ENCODE data around the gene SHH.

The SHH gene

GRCh38 chr7:155835446-155836215 lies 23.4 kb upstream of the SHH start:
- no peaks in the 10 kb centered on the region for H3K27me3 ChIP-seq (ENCODE audit: low read length)
- H4K20me1 ChIP-seq (ENCODE audit: low read depth, low read length): no peaks in the 10 kb centered on the region
- H3K9me2 ChIP-seq (replicated peaks; ENCODE audit: insufficient read depth, low read length): no peaks in the 10 kb centered on the region
- H3K9me3 ChIP-seq (ENCODE audit: insufficient read depth, low read length): no peaks in the 10 kb centered on the region
- H3K4me2 ChIP-seq (ENCODE audit: low read depth, low read length, poor library complexity, severe bottlenecking): no peak overlapping the region
- no peaks in the 10 kb centered on the region for H3F3A ChIP-seq (ENCODE audit: insufficient read depth)
- H3K36me3 ChIP-seq (ENCODE audit: low read length): no peaks in the 10 kb centered on the region
- TF ChIP-seq EZH2phosphoT487 (conservative IDR thresholded peaks at IDR 0.05; ENCODE audit: low read length): no peak
- TF ChIP-seq CTCF (IDR thresholded peaks at IDR 0.05; ENCODE audit: insufficient read depth, low read length, poor library complexity, severe bottlenecking): no peak
- H3K27ac ChIP-seq (ENCODE audit: low read depth, low read length): no peak overlapping the region
- no peak overlapping the region for H2AFZ ChIP-seq (ENCODE audit: low read depth, low read length, severe bottlenecking)
- H3K4me3 ChIP-seq (ENCODE audit: insufficient read depth, low read length, poor library complexity, severe bottlenecking): no peak overlapping the region
- no peak overlapping the region for H3K9ac ChIP-seq (ENCODE audit: low read length)
- no peaks in the 10 kb centered on the region for H3K79me2 ChIP-seq (ENCODE audit: insufficient read depth, low read length)

GRCh38 chr7:155834486-155835048 lies 22.3 kb upstream of the SHH start:
- H3K9ac ChIP-seq (ENCODE audit: low read length): no peak overlapping the region
- H3K27ac ChIP-seq (ENCODE audit: low read depth, low read length): no peak overlapping the region
- no peaks in the 10 kb centered on the region for H3K9me2 ChIP-seq (replicated peaks; ENCODE audit: insufficient read depth, low read length)
- TF ChIP-seq CTCF (IDR thresholded peaks at IDR 0.05; ENCODE audit: insufficient read depth, low read length, poor library complexity, severe bottlenecking) (no peak), EZH2phosphoT487 (conservative IDR thresholded peaks at IDR 0.05; ENCODE audit: low read length) (no peak)
- no peaks in the 10 kb centered on the region for H3K9me3 ChIP-seq (ENCODE audit: insufficient read depth, low read length)
- no peak overlapping the region for H2AFZ ChIP-seq (ENCODE audit: low read depth, low read length, severe bottlenecking)
- no peak overlapping the region for H3K4me3 ChIP-seq (ENCODE audit: insufficient read depth, low read length, poor library complexity, severe bottlenecking)
- no peaks in the 10 kb centered on the region for H3K36me3 ChIP-seq (ENCODE audit: low read length)
- H3F3A ChIP-seq (ENCODE audit: insufficient read depth): no peaks in the 10 kb centered on the region
- H4K20me1 ChIP-seq (ENCODE audit: low read depth, low read length): no peaks in the 10 kb centered on the region
- no peak overlapping the region for H3K4me2 ChIP-seq (ENCODE audit: low read depth, low read length, poor library complexity, severe bottlenecking)
- H3K27me3 ChIP-seq (ENCODE audit: low read length): no peaks in the 10 kb centered on the region
- no peaks in the 10 kb centered on the region for H3K79me2 ChIP-seq (ENCODE audit: insufficient read depth, low read length)

- Histone ChIP-seq H2AFZ (ENCODE audit: low read depth, low read length, severe bottlenecking) (no peak overlapping the region), H3K9ac (ENCODE audit: low read length) (no peak overlapping the region), H4K20me1 (ENCODE audit: low read depth, low read length) (no peaks in the 10 kb centered on the region), H3K4me2 (ENCODE audit: low read depth, low read length, poor library complexity, severe bottlenecking) (no peak overlapping the region), H3K4me3 (ENCODE audit: insufficient read depth, low read length, poor library complexity, severe bottlenecking) (no peak overlapping the region), H3K36me3 (ENCODE audit: low read length) (no peaks in the 10 kb centered on the region), H3K27ac (ENCODE audit: low read depth, low read length) (no peak overlapping the region), H3F3A (ENCODE audit: insufficient read depth) (no peaks in the 10 kb centered on the region), H3K79me2 (ENCODE audit: insufficient read depth, low read length) (no peaks in the 10 kb centered on the region), H3K27me3 (ENCODE audit: low read length) (no peaks in the 10 kb centered on the region), H3K9me2 (replicated peaks; ENCODE audit: insufficient read depth, low read length) (no peaks in the 10 kb centered on the region), H3K9me3 (ENCODE audit: insufficient read depth, low read length) (no peaks in the 10 kb centered on the region)
- TF ChIP-seq EZH2phosphoT487 (conservative IDR thresholded peaks at IDR 0.05; ENCODE audit: low read length): no peak
- no peak for TF ChIP-seq CTCF (IDR thresholded peaks at IDR 0.05; ENCODE audit: insufficient read depth, low read length, poor library complexity, severe bottlenecking)
Measured at GRCh38 chr7:155833651-155834050, 21.4 kb upstream of the SHH start.
